Stomach (tissue), 9 donors: ENCODE data around the gene FBXO9. TPM values are rescaled to one million over a fixed set of nuclear protein-coding genes. Genes with fewer than 3 reads are reported as not detected.

Experiments used
- DNase-seq, 2 donors: peaks; one replicate each; pipeline versions ENCODE4 v3.0.0 to v3.0.0-alpha.2; 2013 to 2019
- H3K27ac ChIP-seq, 5 donors: fragments of 200-600 bp in 4 of 5; sonication (generic) in 4 of 5; one replicate each; pipeline ENCODE4 v1.5.1; 2013 to 2019; ENCODE audit warnings: mild to moderate bottlenecking in 1 of 5, moderate library complexity in 1 of 5
- H3K27me3 ChIP-seq, 3 donors: fragments of 200-600 bp; sonication (generic); one replicate each; pipeline ENCODE4 v1.5.1; 2017 to 2019; ENCODE audit warnings: mixed run types in 1 of 3
- H3K36me3 ChIP-seq, 4 donors: fragments of 200-600 bp; sonication (generic); 1 replicate in 3 of 4; 2 replicates in 1 of 4; pipeline ENCODE4 v1.5.1; 2016 to 2019
- H3K4me1 ChIP-seq, 4 donors: fragments of 200-600 bp; sonication (generic); one replicate each; pipeline ENCODE4 v1.5.1; 2016 to 2019
- H3K4me3 ChIP-seq, 4 donors: fragments of 200-600 bp; sonication (generic) in 3 of 4; one replicate each; pipeline ENCODE4 v1.5.1; 2016 to 2019; ENCODE audit warnings: mild to moderate bottlenecking in 1 of 4
- H3K9me3 ChIP-seq, 4 donors: fragments of 200-600 bp; sonication (generic); one replicate each; pipeline ENCODE4 v1.5.1; 2016 to 2019
- EP300 ChIP-seq: sonication (generic); formaldehyde crosslinking; IDR thresholded peaks from one replicate; pipeline ENCODE4 v1.6.1; 2017; ENCODE audit warnings: antibody characterized with exemption
- POLR2A ChIP-seq, 4 donors: fragments of 450-650 bp; IDR thresholded peaks; one replicate each; pipeline ENCODE4 v1.6.1; 2016; ENCODE audit warnings: antibody characterized with exemption in 4 of 4, control low read depth in 2 of 4, mild to moderate bottlenecking in 1 of 4, moderate library complexity in 1 of 4
- POLR2AphosphoS5 ChIP-seq, 3 donors: sonication (generic); formaldehyde crosslinking; IDR thresholded peaks; one replicate each; pipeline ENCODE4 v1.6.1; 2016; ENCODE audit warnings: antibody characterized with exemption in 3 of 3
- WGBS, 5 donors: extraction: QIAGEN DNeasy Blood & Tissue Kit in 3 of 5; methylation state at CpG; one replicate each; pipeline versions ENCODE4 v1.1.5 to v1.1.7; 2013 to 2018; 5-methylcytosine and 5-hydroxymethylcytosine counted together
- intact Hi-C: fragments of 100-400 bp; cut with DNase I; formaldehyde crosslinking; loops from one replicate; pipeline ENCODE4 v1.15.1; 2023; ENCODE audit warnings: low total_unique reads
- polyA plus RNA-seq, 3 donors: library from polyadenylated mRNA; stranded (reverse); fragments of 200-250 nt; gene quantifications; one replicate each; pipeline ENCODE4 v1.2.3, GENCODE V29; 2013
- total RNA-seq, 5 donors: library from RNA; depleted of rRNA; stranded (reverse); fragments of >200 nt; gene quantifications; one replicate each; pipeline versions ENCODE4 v1.1.0 to v1.2.3, GENCODE V29; 2014 to 2016
- TF ChIP-seq, protein P1 (sequence below), 7 experiments: fragments of 450-650 bp in 4 of 7; fragments of 200-600 bp in 3 of 7; sonication (generic) in 3 of 7; IDR thresholded peaks; one replicate each; pipeline ENCODE4 v1.5.1; 2016 to 2019; ENCODE audit warnings: antibody characterized with exemption in 7 of 7, control low read depth in 2 of 7, mild to moderate bottlenecking in 1 of 7
- donor health status: healthy with polysubstance abuse.
- donor health status: Bipolar disorder and iron deficiency.
- donor health status: healthy.

Gene FBXO9
- total and polyA plus RNA-seq, 8 donors: 33.9 to 119 (median 59.9) TPM

DNA sequence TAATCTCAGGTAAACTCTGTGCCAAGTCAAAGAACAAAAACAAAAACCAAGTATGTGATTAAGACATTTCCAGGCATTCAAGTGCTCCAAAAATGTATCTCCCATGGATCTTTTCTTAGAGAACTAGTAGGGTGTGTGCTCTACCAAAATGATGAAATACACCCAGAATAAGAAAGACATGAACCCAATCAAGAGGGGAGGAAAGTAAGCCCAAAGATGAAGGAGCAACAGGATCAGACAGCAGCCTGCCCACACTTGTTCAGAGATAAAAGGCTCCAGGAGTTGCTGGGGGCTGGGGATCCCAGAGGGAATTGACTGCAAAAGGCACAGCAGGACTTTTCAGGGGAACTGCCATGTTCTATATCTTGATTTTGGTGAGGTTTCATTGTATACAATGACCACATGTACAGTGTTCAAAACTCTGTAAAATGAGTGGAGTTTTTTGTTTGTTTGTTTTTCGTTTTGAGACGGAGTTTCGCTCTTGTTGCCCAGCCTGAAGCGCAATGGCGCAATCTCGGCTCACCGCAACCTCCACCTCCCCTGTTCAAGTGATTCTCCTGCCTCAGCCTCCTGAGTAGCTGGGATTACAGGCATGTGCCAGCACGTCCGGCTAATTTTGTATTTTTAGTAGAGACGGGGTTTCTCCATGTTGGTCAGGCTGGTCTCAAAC is 59.1 kb downstream of the FBXO9 start:
- H3K9me3 ChIP-seq: no peaks in the 10 kb centered on the region

DNA sequence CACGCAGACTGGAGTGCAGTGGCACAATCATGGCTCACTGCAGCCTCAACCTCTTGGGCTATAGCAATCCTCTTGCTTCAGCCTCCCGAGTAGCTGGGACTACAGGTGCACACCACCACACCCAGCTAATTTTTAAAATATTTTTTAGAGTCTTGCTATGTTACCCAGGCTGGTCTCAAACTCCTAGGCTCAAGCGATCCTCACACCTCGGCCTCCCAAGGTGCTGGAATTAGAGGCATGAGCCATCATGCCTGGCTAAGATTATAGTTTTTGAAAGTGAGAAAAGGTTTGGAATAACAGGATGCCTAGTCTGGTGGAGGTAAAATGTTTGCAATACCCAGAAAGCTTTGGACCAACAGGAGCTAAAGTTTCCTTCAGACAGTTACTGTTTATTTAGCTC is 60.1 kb downstream of the FBXO9 start:
- TF ChIP-seq EP300 (no peak), POLR2A (IDR thresholded peaks at IDR 0.05) (no peak)
- TF ChIP-seq, protein P1, sequence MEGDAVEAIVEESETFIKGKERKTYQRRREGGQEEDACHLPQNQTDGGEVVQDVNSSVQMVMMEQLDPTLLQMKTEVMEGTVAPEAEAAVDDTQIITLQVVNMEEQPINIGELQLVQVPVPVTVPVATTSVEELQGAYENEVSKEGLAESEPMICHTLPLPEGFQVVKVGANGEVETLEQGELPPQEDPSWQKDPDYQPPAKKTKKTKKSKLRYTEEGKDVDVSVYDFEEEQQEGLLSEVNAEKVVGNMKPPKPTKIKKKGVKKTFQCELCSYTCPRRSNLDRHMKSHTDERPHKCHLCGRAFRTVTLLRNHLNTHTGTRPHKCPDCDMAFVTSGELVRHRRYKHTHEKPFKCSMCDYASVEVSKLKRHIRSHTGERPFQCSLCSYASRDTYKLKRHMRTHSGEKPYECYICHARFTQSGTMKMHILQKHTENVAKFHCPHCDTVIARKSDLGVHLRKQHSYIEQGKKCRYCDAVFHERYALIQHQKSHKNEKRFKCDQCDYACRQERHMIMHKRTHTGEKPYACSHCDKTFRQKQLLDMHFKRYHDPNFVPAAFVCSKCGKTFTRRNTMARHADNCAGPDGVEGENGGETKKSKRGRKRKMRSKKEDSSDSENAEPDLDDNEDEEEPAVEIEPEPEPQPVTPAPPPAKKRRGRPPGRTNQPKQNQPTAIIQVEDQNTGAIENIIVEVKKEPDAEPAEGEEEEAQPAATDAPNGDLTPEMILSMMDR (IDR thresholded peaks at IDR 0.05): no peak
- H3K4me1 ChIP-seq: peaks cover 0 to 2% (median under 1%) of the 10 kb centered on the region in 4 donors
- H3K27ac ChIP-seq: no peak overlapping the region
- no peak overlapping the region for H3K4me3 ChIP-seq
- intact Hi-C loops: no loop called here
- H3K36me3 ChIP-seq: no peaks in the 10 kb centered on the region
- DNase-seq: no peak
- WGBS, 5 donors: 79 to 96% (median 87%) methylated on average over 4 of the region's 4 CpGs
- H3K27me3 ChIP-seq: no peaks in the 10 kb centered on the region
- no peaks in the 10 kb centered on the region for H3K9me3 ChIP-seq

More for the DNA sequence above, 59.1 kb downstream of the FBXO9 start:
- 93 to 98% (median 94%) methylated on average over 10 of the region's 10 CpGs for WGBS, 5 donors
- intact Hi-C loops: no loop called here
- Histone ChIP-seq H3K27me3 (no peaks in the 10 kb centered on the region), H3K4me1 (peaks cover 0 to 12% (median 4%) of the 10 kb centered on the region in 4 donors), H3K27ac (no peak overlapping the region), H3K36me3 (no peaks in the 10 kb centered on the region), H3K4me3 (no peak overlapping the region)
- DNase-seq: no peak
- TF ChIP-seq, protein P1 (IDR thresholded peaks at IDR 0.05): no peak
- TF ChIP-seq EP300 (no peak), POLR2A (IDR thresholded peaks at IDR 0.05) (no peak), POLR2AphosphoS5 (IDR thresholded peaks at IDR 0.05) (no peak)

DNA sequence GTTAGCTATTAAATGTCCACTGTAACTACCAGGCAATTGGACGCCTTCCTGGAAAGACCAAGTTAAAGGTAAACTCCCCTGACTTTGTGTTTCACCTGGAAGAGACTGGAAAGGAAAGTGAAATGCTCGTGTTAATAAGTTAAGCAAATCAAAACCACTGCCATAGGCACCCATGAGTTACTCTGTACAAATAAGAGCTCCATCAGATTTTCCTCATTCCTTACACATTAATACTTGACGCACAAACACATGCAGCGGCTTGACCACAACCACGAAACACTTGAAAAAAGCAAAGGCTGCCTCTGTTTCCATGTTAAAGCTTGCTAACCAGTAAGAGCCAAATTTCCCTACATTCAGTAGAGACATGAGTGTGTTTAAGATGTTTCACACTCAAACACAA is 63.6 kb downstream of the FBXO9 start:
- H3K27ac ChIP-seq: peak overlapping the region in 3 of 5 donors; percentile 42 to 79 (median 65)
- H3K9me3 ChIP-seq: no peaks in the 10 kb centered on the region
- no peaks in the 10 kb centered on the region for H3K4me1 ChIP-seq
- H3K27me3 ChIP-seq: no peaks in the 10 kb centered on the region
- intact Hi-C loops: no loop called here
- WGBS, 5 donors: 22 to 59% (median 51%) methylated on average over 5 of the region's 5 CpGs
- H3K4me3 ChIP-seq: no peak overlapping the region
- peak in 1 of 2 donors; percentile 23 for DNase-seq
- TF ChIP-seq POLR2AphosphoS5 (IDR thresholded peaks at IDR 0.05) (no peak), POLR2A (IDR thresholded peaks at IDR 0.05) (no peak)
- no peaks in the 10 kb centered on the region for H3K36me3 ChIP-seq

DNA sequence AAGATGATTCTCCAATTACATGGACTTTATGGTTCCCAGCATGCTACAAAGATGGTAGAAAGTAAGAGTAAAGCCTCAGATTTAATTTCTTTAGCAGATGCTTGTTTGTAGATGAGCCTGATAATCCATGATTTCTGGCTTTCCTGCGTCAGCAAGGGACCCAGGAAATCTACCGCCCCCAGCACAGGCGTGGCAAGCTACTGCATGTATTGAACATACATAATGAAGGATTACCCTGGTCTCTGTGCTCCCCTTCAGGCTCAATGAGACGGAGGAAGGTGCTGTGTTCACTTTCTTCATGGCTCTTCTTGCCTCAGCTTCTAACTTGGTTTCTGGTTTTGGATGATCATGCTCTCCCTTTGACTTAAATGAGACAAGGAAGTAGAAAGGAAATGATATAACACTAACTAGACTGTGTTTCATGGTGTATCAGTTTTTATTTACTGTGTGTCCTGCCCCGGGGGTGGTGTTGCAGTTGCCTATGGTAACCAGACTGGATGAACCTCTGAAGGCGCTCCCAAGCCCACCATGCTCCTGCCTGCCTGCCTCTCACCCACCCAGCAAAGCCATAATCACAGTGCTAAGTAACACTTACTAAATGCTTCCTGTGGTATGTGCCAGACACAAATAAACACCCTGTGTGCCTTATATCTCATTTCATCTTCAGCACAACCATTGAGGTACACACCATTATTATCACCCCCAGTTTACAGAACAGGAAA is 65.5 kb downstream of the FBXO9 start:
- 72 to 92% (median 82%) methylated on average over 6 of the region's 6 CpGs for WGBS, 5 donors
- Histone ChIP-seq H3K36me3 (no peaks in the 10 kb centered on the region), H3K27ac (no peak overlapping the region), H3K4me3 (no peak overlapping the region), H3K27me3 (no peaks in the 10 kb centered on the region), H3K4me1 (no peaks in the 10 kb centered on the region), H3K9me3 (no peaks in the 10 kb centered on the region)
- intact Hi-C loops: no loop called here
- TF ChIP-seq POLR2AphosphoS5 (IDR thresholded peaks at IDR 0.05) (no peak), POLR2A (IDR thresholded peaks at IDR 0.05) (no peak), EP300 (no peak)
- TF ChIP-seq, protein P1 (IDR thresholded peaks at IDR 0.05): no peak
- DNase-seq: no peak

DNA sequence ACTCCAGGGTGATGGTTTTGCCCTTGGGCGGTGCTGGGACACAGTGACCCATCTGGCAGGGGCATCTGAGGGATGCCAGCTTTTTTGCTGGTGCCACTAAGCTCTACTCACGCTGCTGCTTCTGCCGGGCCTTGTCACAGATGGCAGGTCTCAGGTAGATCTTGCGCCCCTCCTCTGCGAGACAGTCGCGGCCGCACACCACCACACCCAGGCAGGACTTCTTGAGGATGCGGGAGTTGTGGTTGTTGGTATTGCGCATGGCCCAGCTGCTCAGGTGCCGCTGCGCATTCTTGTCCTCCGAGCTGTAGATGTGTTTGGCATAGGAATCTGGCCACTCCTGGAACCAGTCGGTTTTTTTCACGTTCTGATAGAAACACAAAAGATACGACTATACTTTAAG is 68.8 kb downstream of the FBXO9 start:
- no peak overlapping the region for H3K27ac ChIP-seq
- H3K36me3 ChIP-seq: no peaks in the 10 kb centered on the region
- H3K27me3 ChIP-seq: no peaks in the 10 kb centered on the region
- DNase-seq: no peak
- 85 to 94% (median 87%) methylated on average over 15 to 16 of the region's 16 CpGs for WGBS, 5 donors
- H3K4me1 ChIP-seq: no peaks in the 10 kb centered on the region
- H3K9me3 ChIP-seq: no peaks in the 10 kb centered on the region
- TF ChIP-seq POLR2AphosphoS5 (IDR thresholded peaks at IDR 0.05): no peak
- no peak for TF ChIP-seq POLR2A (IDR thresholded peaks at IDR 0.05)
- TF ChIP-seq, protein P1 (IDR thresholded peaks at IDR 0.05): no peak
- no peak for TF ChIP-seq EP300
- intact Hi-C loops: no loop called here
- H3K4me3 ChIP-seq: no peak overlapping the region
